K562 (cell line): ENCODE results near the gene MYO9A. TPM values are rescaled to one million over a fixed set of nuclear protein-coding genes. Genes with fewer than 3 reads are reported as not detected.

Experiments
- ATAC-seq: fragments of 200-7000 bp; cut with Tn5 transposase; 3 replicates; pipeline ENCODE4 v1.9.1; 2020; ENCODE audit warnings: moderate library complexity
- BruUV-seq: library from RNA; stranded (reverse); fragments of 400-500 nt; replicated peaks from 2 replicates; lab custom pipeline; 2021; lab: Mats Ljungman, UMichigan
- CTCF ChIA-PET: fragments of 300-600 bp; formaldehyde crosslinking; extraction: SDS; loops from one replicate; lab custom pipeline; 2021; ENCODE audit warnings: low intra/inter-chr PET ratio; lab: Yijun Ruan, JAX
- POLR2A ChIA-PET: fragments of 300-600, 350-650 bp; sonication (Branson Sonifier 250); formaldehyde crosslinking; extraction: SDS; loops from one replicate; lab custom pipeline; 2021; ENCODE audit warnings: antibody characterized with exemption, inconsistent platforms; lab: Yijun Ruan, JAX
- DNase-seq, 4 experiments: peaks; one replicate each; pipeline versions ENCODE4 v3.0.0 to v3.0.0-alpha.2; 2011 to 2018; ENCODE audit warnings: low spot score in 3 of 4, mixed read lengths in 3 of 4; ENCODE audit errors: extremely low read depth in 1 of 4
- FAIRE-seq: peaks from 2 replicates; lab custom pipeline; 2011; peaks lifted over from hg19 to GRCh38; lab: Jason Lieb, UNC
- H2AFZ ChIP-seq: 2 replicates; pipeline ENCODE4 v1.6.0; 2011; ENCODE audit warnings: low read depth, low read length, control low read depth, inconsistent platforms
- H3K27ac ChIP-seq: fragments of 200-600 bp; 3 replicates; pipeline ENCODE4 v1.8.0; 2011; ENCODE audit warnings: low read depth, mild to moderate bottlenecking, control low read depth, inconsistent platforms, low read length, moderate library complexity, mixed read lengths; ENCODE audit errors: extremely low read depth
- H3K27me3 ChIP-seq, 2 experiments: fragments of 300-600 bp in 1 of 2; 2 replicates in 1 of 2; 3 replicates in 1 of 2; pipeline versions ENCODE4 v1.6.0 to v1.8.0; 2011; ENCODE audit warnings: inconsistent platforms in 2 of 2, low read length in 2 of 2, mild to moderate bottlenecking in 1 of 2, mixed read lengths in 1 of 2, moderate library complexity in 1 of 2; ENCODE audit not compliant: control insufficient read depth in 2 of 2, insufficient read depth in 2 of 2
- H3K36me3 ChIP-seq: fragments of 300-600 bp; 3 replicates; pipeline ENCODE4 v1.8.0; 2011; ENCODE audit warnings: mild to moderate bottlenecking, low read length, inconsistent platforms; ENCODE audit not compliant: control insufficient read depth, insufficient read depth
- H3K4me1 ChIP-seq, 2 experiments: fragments of 200-600 bp in 1 of 2; replicated peaks in 1 of 2; 2 replicates in 1 of 2; 3 replicates in 1 of 2; pipeline versions ENCODE4 v1.5.1 to v1.8.0; 2011; ENCODE audit warnings: inconsistent platforms in 2 of 2, low read length in 2 of 2, mild to moderate bottlenecking in 1 of 2, mixed read lengths in 1 of 2, moderate library complexity in 1 of 2; ENCODE audit not compliant: control insufficient read depth in 2 of 2, insufficient read depth in 2 of 2
- H3K4me2 ChIP-seq: 2 replicates; pipeline ENCODE4 v1.6.1; 2011; ENCODE audit warnings: low read length, control low read depth, inconsistent platforms, mixed read lengths; ENCODE audit not compliant: insufficient read depth
- H3K4me3 ChIP-seq: fragments of 200-600 bp; sonication (generic), shearing (Covaris generic); 2 replicates; pipeline ENCODE4 v1.5.1; 2016; ENCODE audit warnings: control low read depth, inconsistent platforms
- H3K79me2 ChIP-seq: fragments of 200-600 bp; 3 replicates; pipeline ENCODE4 v1.8.0; 2011; ENCODE audit warnings: low read length, inconsistent platforms; ENCODE audit not compliant: control insufficient read depth, insufficient read depth
- H3K9ac ChIP-seq, 2 experiments: 2 replicates each; pipeline versions ENCODE4 v1.6.0 to v1.6.1; 2011; ENCODE audit warnings: low read depth in 2 of 2, low read length in 2 of 2, control low read depth in 1 of 2, inconsistent platforms in 1 of 2, mild to moderate bottlenecking in 1 of 2, mixed read lengths in 1 of 2; ENCODE audit not compliant: insufficient read depth in 1 of 2
- H3K9me1 ChIP-seq: one replicate; pipeline ENCODE4 v1.6.0; 2011; ENCODE audit warnings: inconsistent platforms, mild to moderate bottlenecking, low read length, moderate library complexity; ENCODE audit not compliant: control insufficient read depth, insufficient read depth
- H3K9me3 ChIP-seq: replicated peaks from 2 replicates; pipeline ENCODE4 v1.5.1; 2011; ENCODE audit warnings: low read depth, low read length, inconsistent platforms; ENCODE audit not compliant: control insufficient read depth, insufficient read depth
- H4K20me1 ChIP-seq: replicated peaks from 2 replicates; pipeline ENCODE4 v1.6.1; 2011; ENCODE audit warnings: low read length, inconsistent platforms, mixed read lengths; ENCODE audit not compliant: control insufficient read depth, insufficient read depth
- CHD7 ChIP-seq: fragments of 200-600 bp; sonication (generic); IDR thresholded peaks from one replicate; pipeline ENCODE4 v1.6.1; 2012; ENCODE audit warnings: mild to moderate bottlenecking, low read depth, low read length, inconsistent platforms
- ETS2 ChIP-seq: IDR thresholded peaks from 2 replicates; pipeline ENCODE4 v1.6.1; 2016; ENCODE audit warnings: borderline replicate concordance, missing genetic modification characterization, mild to moderate bottlenecking, moderate library complexity, missing compliant biosample characterization; ENCODE audit not compliant: poor library complexity, severe bottlenecking
- HLTF ChIP-seq: fragments of 450-650 bp; IDR thresholded peaks from 2 replicates; pipeline ENCODE4 v1.6.1; 2016
- KDM4B ChIP-seq, 2 experiments: fragments of 450-650 bp in 1 of 2; sonication (generic) in 1 of 2; IDR thresholded peaks; 2 replicates each; pipeline ENCODE4 v1.6.1; 2016 to 2017; ENCODE audit warnings: borderline replicate concordance in 2 of 2, antibody characterized with exemption in 1 of 2, low read depth in 1 of 2, mild to moderate bottlenecking in 1 of 2
- TEAD2 ChIP-seq: fragments of 450-650 bp; IDR thresholded peaks from 2 replicates; pipeline ENCODE4 v1.6.1; 2016; ENCODE audit warnings: missing genetic modification characterization, control low read depth, missing compliant biosample characterization
- ZNF24 ChIP-seq: fragments of 450-650 bp; IDR thresholded peaks from 2 replicates; pipeline ENCODE4 v1.6.1; 2016
- ZNF696 ChIP-seq: fragments of 250-450 bp; sonication (Bioruptor Pico); conservative IDR thresholded peaks from 2 replicates; pipeline ENCODE4 v1.4.0; 2020; ENCODE audit warnings: mild to moderate bottlenecking, moderate library complexity
- ZNF707 ChIP-seq: fragments of 250-450 bp; sonication (Bioruptor Pico); conservative IDR thresholded peaks from 2 replicates; pipeline ENCODE4 v1.8.0; 2022; ENCODE audit warnings: inconsistent platforms, mild to moderate bottlenecking, moderate library complexity
- WGBS: fragments of 100-300 bp; shearing (Covaris generic); methylation state at CpG from one replicate; pipeline ENCODE4 v1.1.6; 2016; ENCODE audit warnings: low coverage, mixed read lengths; ENCODE audit not compliant: insufficient coverage; ENCODE audit errors: missing lambda C conversion rate; 5-methylcytosine and 5-hydroxymethylcytosine counted together
- in situ Hi-C: fragments of 300-500 bp; cut with MboI; formaldehyde crosslinking; loops from 4 replicates; pipeline ENCODE4 v1.15.0; 2018; ENCODE audit warnings: inconsistent platforms, mixed read lengths
- intact Hi-C: fragments of 100-400 bp; cut with micrococcal nuclease; formaldehyde crosslinking; loops from 2 replicates; pipeline ENCODE4 v1.14.2; 2022
- polyA plus RNA-seq, 8 experiments: library from polyadenylated mRNA; depleted of rRNA in 4 of 8; stranded (reverse) in 5 of 8; unstranded in 3 of 8; fragments of >200 nt; fragmentation: Nextera tagmentation in 2 of 8; fragmentation: Illumina TruSeq in 1 of 8; extraction: Ambion mirVana in 2 of 8; extraction: Trizol in 1 of 8; gene quantifications; 2 replicates each; pipeline versions ENCODE4 v1.2.1 to v1.2.3, GENCODE V29; 2011 to 2014; ENCODE audit warnings: inconsistent platforms in 1 of 8, missing spikeins in 1 of 8
- total RNA-seq, 7 experiments: library from RNA; depleted of rRNA in 6 of 7; stranded (reverse); fragments of >200 nt in 6 of 7; fragmentation: Illumina TruSeq in 2 of 7; extraction: Trizol in 2 of 7; gene quantifications; 2 replicates each; pipeline versions ENCODE4 v1.2.1 to v1.2.3, GENCODE V29; 2011 to 2021; ENCODE audit warnings: low replicate concordance in 1 of 7

MYO9A gene
- total and polyA plus RNA-seq, 9 of the 15 experiments (the other 6 are each of a cell fraction or from before 2014, with no cell fraction given), result 1.9 to 15.4 (median 5.8) TPM

- H3K4me2 ChIP-seq, result no peak overlapping the region
- DNase-seq (no peak), ATAC-seq (no peak), FAIRE-seq (no peak)
- no peaks in the 10 kb centered on the region for H3K27me3 ChIP-seq
- H3K9me1 ChIP-seq, result no peaks in the 10 kb centered on the region
- no peak overlapping the region for H3K27ac ChIP-seq
- WGBS, result 38% methylated on average over 4 of the region's 4 CpGs
- H3K9ac ChIP-seq, result no peak overlapping the region
- H4K20me1 ChIP-seq, result no peaks in the 10 kb centered on the region
- ChIA-PET CTCF (no interaction called here), POLR2A (interaction anchor here (1.5 kb wide), 1 partner anchor 10 kb away, joined by 5 read pairs; no protein-coding TSS in a partner anchor)
- BruUV-seq, result no TSS peak
- intact Hi-C loops (no loop called here), in situ Hi-C loops (no loop called here)
- no peaks in the 10 kb centered on the region for H3K9me3 ChIP-seq
- H2AFZ ChIP-seq, result no peak overlapping the region
- H3K4me3 ChIP-seq, result no peak overlapping the region
- no peaks in the 10 kb centered on the region for H3K4me1 ChIP-seq
- H3K36me3 ChIP-seq, result no peaks in the 10 kb centered on the region
- no peak for TF ChIP-seq ETS2
- TF ChIP-seq TEAD2 (tag), result no peak
- TF ChIP-seq HLTF, result no peak
- no peak for TF ChIP-seq ZNF696 (CRISPR knock-in tag)
- TF ChIP-seq ZNF707, result no peak
- no peak for TF ChIP-seq ZNF24
- no peak for TF ChIP-seq CHD7
- TF ChIP-seq KDM4B (IDR thresholded peaks at IDR 0.05; ENCODE audit: borderline replicate concordance in 2 of 2, low read depth in 1 of 2), result no peak
- H3K79me2 ChIP-seq, result no peaks in the 10 kb centered on the region
Measured at GRCh38 chr15:72034859-72035650, 82.9 kb downstream of the MYO9A start.
